Fibroblast of lung (primary cell): ENCODE measurements around the gene USP36. TPM values are rescaled to one million over a fixed set of nuclear protein-coding genes. Genes with fewer than 3 reads are reported as not detected.

Experiments used
- DNase-seq, 2 donors: peaks; one replicate each; pipeline versions ENCODE4 v3.0.0 to v3.0.0-alpha.2; 2010; ENCODE audit warnings: low read depth in 2 of 2
- H2AFZ ChIP-seq: 2 replicates; pipeline ENCODE4 v1.5.1; 2012; ENCODE audit warnings: low read length, control low read depth, inconsistent platforms
- H3K27ac ChIP-seq: 2 replicates; pipeline ENCODE4 v1.5.1; 2011; ENCODE audit warnings: low read length, control low read depth; ENCODE audit not compliant: insufficient read depth
- H3K27me3 ChIP-seq: 2 replicates; pipeline ENCODE4 v1.5.1; 2011; ENCODE audit warnings: mild to moderate bottlenecking, low read length; ENCODE audit not compliant: control insufficient read depth, insufficient read depth
- H3K36me3 ChIP-seq: 2 replicates; pipeline ENCODE4 v1.5.1; 2011; ENCODE audit warnings: low read length; ENCODE audit not compliant: control insufficient read depth, insufficient read depth
- H3K4me1 ChIP-seq: 2 replicates; pipeline ENCODE4 v1.5.1; 2011; ENCODE audit warnings: low read length; ENCODE audit not compliant: control insufficient read depth, insufficient read depth; ENCODE audit errors: extremely low read depth
- H3K4me2 ChIP-seq: 2 replicates; pipeline ENCODE4 v1.5.1; 2011; ENCODE audit warnings: low read length, control low read depth; ENCODE audit not compliant: insufficient read depth; ENCODE audit errors: extremely low read depth
- H3K4me3 ChIP-seq, 4 experiments: fragments of 200-600 bp in 1 of 4; sonication (generic) in 1 of 4; replicated peaks in 1 of 4; 2 replicates each; pipeline ENCODE4 v1.5.1; 2011 to 2016; ENCODE audit warnings: low read length in 4 of 4, low read depth in 3 of 4, mild to moderate bottlenecking in 3 of 4, control low read depth in 2 of 4, inconsistent platforms in 1 of 4, mixed read lengths in 1 of 4; ENCODE audit not compliant: insufficient read depth in 1 of 4; ENCODE audit errors: control extremely low read depth in 1 of 4
- H3K79me2 ChIP-seq: 2 replicates; pipeline ENCODE4 v1.5.1; 2012; ENCODE audit warnings: mild to moderate bottlenecking, low read length, inconsistent platforms; ENCODE audit not compliant: control insufficient read depth, insufficient read depth
- H3K9ac ChIP-seq: 2 replicates; pipeline ENCODE4 v1.5.1; 2011; ENCODE audit warnings: mild to moderate bottlenecking, low read length, control low read depth; ENCODE audit not compliant: insufficient read depth
- H3K9me3 ChIP-seq: 2 replicates; pipeline ENCODE4 v1.5.1; 2012; ENCODE audit warnings: low read depth, low read length; ENCODE audit not compliant: control insufficient read depth, insufficient read depth
- H4K20me1 ChIP-seq: 2 replicates; pipeline ENCODE4 v1.5.1; 2011; ENCODE audit warnings: low read length; ENCODE audit not compliant: control insufficient read depth, insufficient read depth; ENCODE audit errors: extremely low read depth
- CTCF ChIP-seq, 2 donors: IDR thresholded peaks in 1 of 2; conservative IDR thresholded peaks in 1 of 2; 1 replicate in 1 of 2; 2 replicates in 1 of 2; pipeline ENCODE4 v1.5.1; 2011 to 2012; ENCODE audit warnings: low read length in 2 of 2, control low read depth in 1 of 2, inconsistent platforms in 1 of 2, low read depth in 1 of 2, mild to moderate bottlenecking in 1 of 2
- EZH2 ChIP-seq: IDR thresholded peaks from 2 replicates; pipeline ENCODE4 v1.5.1; 2012; ENCODE audit warnings: low read length, control low read depth, mild to moderate bottlenecking; ENCODE audit errors: missing control alignments
- polyA plus RNA-seq, 2 donors: library from polyadenylated mRNA; depleted of rRNA in 1 of 2; stranded (reverse) in 1 of 2; unstranded in 1 of 2; fragments of >200 nt; gene quantifications; 2 replicates each; pipeline ENCODE4 v1.2.1, GENCODE V29; 2011 to 2012; ENCODE audit warnings: missing spikeins in 1 of 2
- total RNA-seq: library from RNA; depleted of rRNA; stranded (reverse); fragments of >200 nt; gene quantifications from 2 replicates; pipeline ENCODE4 v1.2.1, GENCODE V29; 2014

The USP36 gene
- total and polyA plus RNA-seq, 2 donors (not counting 1 experiment from before 2014, with no cell fraction given): 15.4 to 18.3 TPM

GRCh38 chr17:78818152-78818846, 22.3 kb downstream of the USP36 start:
- TF ChIP-seq CTCF (conservative IDR thresholded peaks at IDR 0.05 in 1 of 2, IDR thresholded peaks at IDR 0.05 in 1 of 2; ENCODE audit: low read depth in 1 of 2, low read length in 2 of 2): no peak
- TF ChIP-seq EZH2: no peak

GRCh38 chr17:78817123-78817522, 23.5 kb downstream of the USP36 start:
- Histone ChIP-seq H3K4me2 (no peak overlapping the region), H3K9ac (no peak overlapping the region), H3K27me3 (no peaks in the 10 kb centered on the region), H3K9me3 (no peaks in the 10 kb centered on the region), H2AFZ (no peak overlapping the region), H3K36me3 (peaks cover 30% of the 10 kb centered on the region), H3K79me2 (peaks cover 4% of the 10 kb centered on the region), H3K4me3 (no peak overlapping the region), H3K27ac (no peak overlapping the region), H4K20me1 (no peaks in the 10 kb centered on the region), H3K4me1 (no peaks in the 10 kb centered on the region)
- no peak for DNase-seq
- TF ChIP-seq CTCF (conservative IDR thresholded peaks at IDR 0.05 in 1 of 2, IDR thresholded peaks at IDR 0.05 in 1 of 2; ENCODE audit: low read depth in 1 of 2, low read length in 2 of 2) (no peak), EZH2 (no peak)

More at GRCh38 chr17:78818152-78818846, 22.3 kb downstream of the USP36 start:
- Histone ChIP-seq H2AFZ (no peak overlapping the region), H3K4me2 (no peak overlapping the region), H3K9ac (no peak overlapping the region), H3K27me3 (no peaks in the 10 kb centered on the region), H3K4me3 (no peak overlapping the region), H3K4me1 (peaks cover 8% of the 10 kb centered on the region), H3K9me3 (no peaks in the 10 kb centered on the region), H4K20me1 (no peaks in the 10 kb centered on the region), H3K36me3 (peaks cover 31% of the 10 kb centered on the region), H3K79me2 (peaks cover 4% of the 10 kb centered on the region), H3K27ac (no peak overlapping the region)
- DNase-seq: no peak

GRCh38 chr17:78815696-78816095, 24.9 kb downstream of the USP36 start:
- no peak for TF ChIP-seq CTCF (conservative IDR thresholded peaks at IDR 0.05 in 1 of 2, IDR thresholded peaks at IDR 0.05 in 1 of 2; ENCODE audit: low read depth in 1 of 2, low read length in 2 of 2)
- TF ChIP-seq EZH2: no peak
- Histone ChIP-seq H3K9me3 (no peaks in the 10 kb centered on the region), H3K4me3 (no peak overlapping the region), H3K9ac (no peak overlapping the region), H3K4me2 (no peak overlapping the region), H4K20me1 (no peaks in the 10 kb centered on the region), H3K27me3 (no peaks in the 10 kb centered on the region), H3K4me1 (no peaks in the 10 kb centered on the region), H3K79me2 (no peaks in the 10 kb centered on the region), H3K27ac (no peak overlapping the region), H3K36me3 (peaks cover 28% of the 10 kb centered on the region), H2AFZ (no peak overlapping the region)
- DNase-seq: no peak
